ENCODE results near the gene CAV3.

Gene CAV3

DNA sequence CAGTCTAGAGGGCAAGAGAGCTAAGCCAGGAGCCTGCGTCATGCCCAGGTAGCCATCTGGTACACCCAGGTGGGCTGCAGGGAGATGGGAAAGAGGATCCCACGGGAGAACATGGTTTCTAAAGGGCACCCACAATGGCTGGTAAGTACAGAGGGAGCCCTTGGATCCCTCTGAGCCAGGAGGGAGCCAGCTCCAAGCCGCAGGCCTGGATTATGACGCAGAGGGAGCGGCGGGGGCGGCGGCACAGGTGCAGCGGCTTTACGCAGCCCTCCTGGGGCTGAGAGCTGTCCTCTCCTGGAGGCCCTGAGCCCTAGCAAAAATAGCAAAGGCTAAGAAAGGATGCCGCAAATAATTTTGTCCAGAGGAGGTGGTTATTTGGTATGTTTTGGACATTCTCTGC lies 2.8 kb downstream of the CAV3 start:
- DNase-seq (ENCODE audit: low read depth), result no peak

DNA sequence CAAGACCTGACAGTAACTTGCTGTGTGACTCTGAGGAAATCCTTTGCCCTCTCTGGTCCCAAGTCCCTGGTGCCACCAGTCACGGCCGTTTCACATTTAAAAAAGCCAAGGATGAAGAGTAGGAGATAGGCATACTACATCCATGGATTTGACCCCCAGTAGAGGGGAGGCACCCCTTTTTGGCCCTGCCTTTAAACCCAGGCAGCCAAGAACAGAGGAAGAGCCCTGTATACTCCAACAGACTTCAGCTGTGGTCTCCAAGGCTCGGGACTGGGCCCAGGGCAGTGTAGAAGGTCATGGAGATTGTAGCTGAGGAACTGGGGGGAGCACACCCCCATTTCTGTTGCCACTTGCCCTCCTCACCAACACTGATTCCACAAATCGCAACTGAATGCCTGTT lies 3.7 kb downstream of the CAV3 start:
- no peak for DNase-seq (ENCODE audit: low read depth)

DNA sequence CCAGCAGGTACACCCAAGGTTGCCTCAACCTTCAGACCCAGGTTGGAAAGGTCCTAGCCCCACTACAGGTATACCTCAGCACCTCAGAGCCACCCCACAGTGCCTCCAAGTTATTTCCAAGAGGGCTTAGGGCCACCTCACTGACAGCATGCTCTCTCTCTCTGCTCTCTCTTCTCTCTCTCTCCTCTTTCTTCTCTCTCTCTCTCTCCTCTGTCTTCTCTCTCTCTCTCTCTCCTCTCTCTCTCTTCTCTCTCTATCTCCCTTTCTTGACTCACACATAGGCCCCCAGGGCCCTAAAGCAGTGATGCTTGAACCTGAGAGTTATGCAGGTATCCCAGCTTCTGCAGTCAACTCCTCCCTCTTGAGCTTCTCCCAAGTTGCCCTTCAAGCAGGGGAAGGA lies 4.2 kb downstream of the CAV3 start:
- no peak for DNase-seq (ENCODE audit: low read depth)

DNA sequence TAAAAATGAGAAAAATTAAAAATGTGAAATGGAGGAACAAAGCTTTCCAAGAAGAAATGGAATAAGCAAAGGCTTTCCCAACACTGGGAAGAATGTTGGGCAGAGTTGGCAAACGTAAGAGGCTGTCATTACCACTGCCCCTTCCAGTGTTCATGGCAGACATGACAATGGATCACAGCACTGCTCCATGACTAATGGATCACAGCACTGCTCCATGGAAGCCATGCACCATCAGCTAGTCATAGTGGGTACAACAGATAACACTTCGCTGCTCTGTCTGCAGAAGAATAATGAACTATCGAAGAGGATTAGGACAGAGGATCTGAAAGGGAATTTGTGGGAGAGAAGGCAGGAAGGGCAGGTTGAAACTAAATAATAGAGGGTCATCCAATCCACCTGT lies 5.0 kb downstream of the CAV3 start:
- DNase-seq (ENCODE audit: low read depth), result no peak

DNA sequence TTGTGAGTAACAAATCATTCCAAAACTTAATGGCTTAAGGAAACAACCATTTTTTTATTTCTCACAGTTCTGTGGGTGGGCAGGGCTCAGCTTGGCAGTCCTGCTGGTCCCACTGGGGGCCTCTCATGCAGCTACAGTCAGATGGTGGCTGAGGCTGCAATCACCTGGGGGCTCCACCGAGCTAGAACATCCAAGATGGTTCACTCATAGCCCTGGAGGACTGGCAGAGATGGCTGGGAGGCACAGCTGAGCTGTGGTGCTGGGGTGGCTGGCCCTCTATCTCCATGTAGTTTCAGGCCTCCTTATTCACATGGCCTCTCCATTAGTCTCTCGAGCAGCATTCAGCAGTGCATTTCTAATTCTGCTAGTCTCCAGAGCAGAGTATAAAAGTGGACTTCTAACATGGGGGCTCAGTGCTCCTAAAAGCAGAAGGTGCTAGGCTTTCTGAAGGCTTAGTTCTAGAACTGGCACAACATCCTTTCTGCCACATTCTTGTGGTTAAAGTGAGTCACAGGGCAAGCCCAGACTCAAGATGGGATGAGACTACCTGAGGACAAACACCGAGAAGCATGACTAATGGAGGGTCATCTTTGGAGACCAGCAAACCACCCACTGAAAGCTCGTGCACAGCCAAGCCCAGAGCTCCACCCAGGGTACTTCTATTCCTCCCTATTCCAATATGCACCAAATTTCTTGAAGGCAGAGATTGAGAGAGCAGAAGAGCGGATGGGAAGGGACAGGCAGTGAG lies 6.3 kb downstream of the CAV3 start:
- peak; percentile 72 for DNase-seq (ENCODE audit: low read depth)

DNA sequence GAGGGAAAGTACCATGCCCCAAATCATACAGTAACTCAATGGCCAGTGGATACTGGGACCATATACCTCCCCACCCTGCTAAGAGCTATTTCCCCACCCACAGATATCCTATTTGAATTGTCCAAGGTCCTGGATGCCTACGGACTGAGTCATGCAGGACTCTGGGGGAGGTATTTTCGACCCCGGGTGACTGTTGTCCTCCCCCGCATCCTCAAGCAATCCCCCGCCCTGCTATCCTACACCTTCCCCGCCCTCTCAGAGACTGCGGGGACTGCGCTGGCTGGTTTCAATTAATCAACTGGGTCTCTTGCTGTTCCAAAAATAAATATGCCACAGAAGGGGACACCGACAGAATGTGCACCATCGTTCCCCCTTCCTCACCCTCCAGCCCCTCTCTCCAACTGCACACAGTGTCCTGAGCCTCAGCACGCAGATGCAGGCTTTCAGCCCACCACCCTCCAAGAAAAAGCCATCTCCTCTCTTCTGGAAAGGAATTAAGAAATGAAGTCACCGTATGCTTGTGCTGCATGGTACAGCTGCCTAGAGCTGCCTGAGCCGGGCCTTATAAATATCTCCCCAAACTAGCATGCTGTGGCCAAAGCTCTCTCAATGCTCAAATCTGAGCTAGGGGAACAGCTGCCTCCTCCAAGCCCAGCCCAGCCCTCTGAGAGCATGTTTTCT lies 8.1 kb downstream of the CAV3 start:
- peak; percentile 83 for DNase-seq (ENCODE audit: low read depth)

DNA sequence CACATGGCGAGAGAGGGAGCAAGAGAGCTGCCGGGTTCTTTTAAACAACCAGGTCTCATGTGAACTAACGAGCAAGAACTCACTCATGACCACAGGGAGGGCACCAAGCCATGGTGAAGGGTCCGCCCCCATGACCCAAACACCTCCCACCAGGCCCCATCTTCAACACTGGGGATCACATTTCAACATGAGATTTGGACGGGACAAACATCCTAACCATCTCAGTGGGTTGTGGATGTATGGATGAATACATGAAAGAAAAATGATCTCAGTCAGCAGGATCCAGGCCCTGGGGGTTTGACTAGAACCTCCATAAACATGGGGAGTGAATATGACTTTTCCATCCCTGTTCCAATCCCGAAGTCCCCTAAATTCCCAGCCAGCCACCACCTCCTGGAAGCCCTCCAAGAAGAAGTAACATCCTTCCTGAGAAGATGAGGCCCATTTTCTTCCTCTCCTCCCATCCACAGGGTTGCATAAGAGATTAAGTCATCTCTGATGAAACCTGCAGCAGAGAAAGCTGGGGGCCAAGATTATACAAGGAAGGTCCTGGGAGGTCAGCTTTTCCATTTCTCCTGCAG lies 9.5 kb downstream of the CAV3 start:
- DNase-seq (ENCODE audit: low read depth), result peak; percentile 67

DNA sequence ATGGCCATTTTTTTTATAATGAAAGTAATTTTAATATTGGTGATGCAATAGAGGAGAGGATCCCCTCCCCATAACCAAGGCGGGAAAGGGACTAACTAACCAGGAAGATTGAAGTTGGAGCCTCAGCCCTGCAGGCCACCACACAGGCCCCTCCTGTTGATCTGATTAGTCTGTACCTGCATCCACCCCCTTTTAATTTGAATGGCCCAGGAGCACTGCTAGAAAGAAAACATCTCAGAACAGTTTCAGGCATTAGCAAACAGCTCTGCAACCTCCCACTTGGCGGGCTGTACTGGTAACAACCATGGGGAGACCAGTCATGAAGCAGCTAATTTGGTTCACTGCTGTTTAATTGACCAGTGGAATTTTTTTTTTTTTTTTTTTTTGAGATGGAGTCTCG lies 10.3 kb downstream of the CAV3 start:
- no peak for DNase-seq (ENCODE audit: low read depth)

DNA sequence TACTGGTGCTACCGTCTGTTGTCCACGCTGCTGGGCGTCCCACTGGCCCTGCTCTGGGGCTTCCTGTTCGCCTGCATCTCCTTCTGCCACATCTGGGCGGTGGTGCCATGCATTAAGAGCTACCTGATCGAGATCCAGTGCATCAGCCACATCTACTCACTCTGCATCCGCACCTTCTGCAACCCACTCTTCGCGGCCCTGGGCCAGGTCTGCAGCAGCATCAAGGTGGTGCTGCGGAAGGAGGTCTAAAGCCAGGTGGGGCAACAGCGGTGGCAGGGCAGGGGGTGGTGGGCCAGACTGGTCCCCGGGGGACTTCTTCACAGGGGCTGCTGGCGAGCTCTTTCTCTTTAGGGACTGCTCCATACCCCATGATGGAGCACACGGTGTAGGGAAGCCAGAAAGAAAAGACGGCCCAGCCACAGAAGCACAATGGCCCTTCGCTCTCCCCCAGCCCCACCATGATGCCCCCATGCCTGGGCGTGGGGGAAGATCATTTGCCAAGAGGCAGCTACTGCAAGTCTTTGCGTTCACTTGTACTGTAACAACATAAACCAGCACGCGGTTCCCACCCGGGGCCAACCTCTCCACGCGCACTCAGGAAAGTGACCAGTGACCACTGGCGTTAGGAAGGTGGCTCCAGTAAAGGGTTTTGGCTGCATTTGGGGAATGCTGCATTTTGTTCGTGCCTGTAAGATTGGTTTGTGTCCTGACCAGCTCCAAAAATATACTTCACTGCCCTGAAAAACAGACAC lies 12.2 kb downstream of the CAV3 start:
- no peak for DNase-seq (ENCODE audit: low read depth)

DNA sequence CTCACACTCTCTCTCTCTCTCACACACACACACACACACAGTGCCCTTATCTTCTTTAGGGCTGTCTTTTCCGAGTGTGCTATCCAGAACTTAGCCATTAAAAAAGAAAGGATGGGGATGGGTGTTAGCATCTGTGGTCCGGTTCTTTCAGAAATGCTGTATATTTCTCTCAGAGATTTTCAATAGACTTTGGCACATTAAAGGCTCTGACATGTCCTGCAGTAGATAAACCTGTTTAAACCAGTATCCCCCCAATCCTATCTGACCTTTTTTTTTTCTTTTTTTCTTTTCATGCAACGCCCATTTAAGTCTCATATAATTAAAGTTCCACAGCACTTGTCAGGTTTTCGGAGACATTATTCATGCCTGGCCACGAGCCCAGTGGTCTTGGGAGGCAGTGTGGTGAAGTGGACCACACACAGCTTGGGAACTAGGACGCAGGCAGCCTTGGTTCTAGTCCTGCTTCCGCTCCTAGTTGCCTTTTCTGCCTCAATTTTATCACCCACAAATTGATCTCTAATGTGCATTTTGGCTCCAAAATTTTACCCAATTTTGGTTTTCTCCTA lies 13.3 kb downstream of the CAV3 start:
- DNase-seq (ENCODE audit: low read depth), result no peak

DNA sequence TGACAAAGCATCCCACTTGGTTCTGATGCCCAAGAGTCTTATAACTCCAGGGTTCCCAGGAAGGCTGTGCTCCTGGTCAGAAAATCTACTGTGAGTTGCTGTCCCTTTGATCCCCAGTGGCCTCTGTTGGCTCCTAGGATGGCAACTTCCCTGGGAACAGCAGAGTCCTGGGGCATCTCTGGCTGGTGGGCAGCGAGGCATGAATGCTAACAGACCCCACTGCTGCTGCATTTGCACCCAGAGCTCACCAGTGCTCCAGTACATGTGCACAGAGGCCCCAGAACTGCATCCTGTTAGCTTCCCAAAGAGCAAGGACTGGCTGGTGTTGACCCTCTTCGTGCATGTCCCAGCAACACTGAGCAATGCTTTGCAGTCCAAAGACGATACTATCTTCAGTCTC lies 15.7 kb downstream of the CAV3 start:
- no peak for DNase-seq (ENCODE audit: low read depth)

DNA sequence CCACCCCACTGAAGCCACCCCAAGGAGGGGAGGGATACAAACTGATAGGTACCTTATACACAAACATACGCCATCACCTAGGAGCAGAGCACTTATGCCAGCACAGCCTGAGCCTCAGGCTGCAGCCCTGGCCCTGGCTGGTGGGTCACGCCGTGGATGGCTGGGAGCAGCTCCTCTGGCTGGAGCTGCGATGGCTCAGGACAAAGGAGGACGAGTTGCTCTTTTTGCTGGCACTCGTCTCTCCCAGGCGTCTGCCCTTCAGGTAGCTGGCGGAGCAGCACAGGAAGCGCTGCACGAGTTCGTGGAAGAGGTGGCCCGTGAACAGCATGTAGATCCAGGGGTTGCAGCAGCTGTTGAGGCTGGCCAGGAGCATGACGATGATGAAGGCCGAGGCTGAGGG lies 19.2 kb downstream of the CAV3 start:
- no peak for DNase-seq (ENCODE audit: low read depth)

DNA sequence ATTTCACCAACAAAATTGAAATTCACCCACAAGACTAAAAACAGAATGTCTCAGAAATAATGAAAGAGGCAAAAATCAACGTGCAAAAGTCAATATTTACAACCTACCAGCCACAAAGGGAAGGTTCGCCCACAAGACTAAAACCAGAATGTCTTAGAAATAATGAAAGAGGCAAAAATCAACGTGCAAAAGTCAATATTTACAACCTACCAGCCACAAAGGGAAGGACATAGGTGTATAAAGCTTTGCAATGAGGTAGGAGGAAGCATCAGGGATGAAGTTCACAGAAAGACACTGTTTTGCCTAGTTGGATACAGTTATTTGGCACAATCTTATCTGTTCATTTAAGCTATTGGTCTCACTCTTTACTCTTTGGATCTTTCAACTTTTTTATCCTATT lies 21.5 kb downstream of the CAV3 start:
- no peak for DNase-seq (ENCODE audit: low read depth)

DNA sequence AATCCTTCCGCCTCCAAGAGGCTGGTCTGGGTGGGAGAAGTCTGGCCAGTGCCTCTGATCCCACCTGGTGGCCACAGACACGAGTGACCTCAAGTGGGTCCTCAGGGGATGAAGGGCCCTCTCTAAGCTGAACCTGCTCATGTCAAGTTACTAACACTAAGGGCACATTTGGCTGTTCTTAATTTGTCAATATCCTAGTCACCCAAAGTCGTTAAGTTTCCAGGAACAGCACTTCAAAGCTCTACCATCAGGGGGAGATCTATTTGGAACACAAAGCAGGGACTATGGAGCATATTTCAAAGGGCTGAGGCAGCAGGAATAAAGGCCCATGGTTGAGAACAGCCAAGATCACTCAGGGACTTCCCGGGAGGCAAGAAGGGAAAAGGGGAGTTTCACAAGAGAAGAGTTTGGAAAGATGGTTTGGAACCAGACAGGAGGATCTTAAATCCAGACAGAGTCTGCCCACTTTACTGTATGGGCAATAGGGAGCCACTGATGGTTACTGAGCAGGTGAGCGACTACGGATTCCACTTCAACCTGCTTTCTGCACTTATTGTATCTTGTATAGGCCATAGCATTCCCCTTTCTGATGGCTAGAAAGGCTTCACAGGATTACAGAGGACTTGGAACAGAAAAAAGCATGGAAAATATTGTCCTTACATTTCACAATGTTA lies 22.1 kb downstream of the CAV3 start:
- peak; percentile 40 for DNase-seq (ENCODE audit: low read depth)

DNA sequence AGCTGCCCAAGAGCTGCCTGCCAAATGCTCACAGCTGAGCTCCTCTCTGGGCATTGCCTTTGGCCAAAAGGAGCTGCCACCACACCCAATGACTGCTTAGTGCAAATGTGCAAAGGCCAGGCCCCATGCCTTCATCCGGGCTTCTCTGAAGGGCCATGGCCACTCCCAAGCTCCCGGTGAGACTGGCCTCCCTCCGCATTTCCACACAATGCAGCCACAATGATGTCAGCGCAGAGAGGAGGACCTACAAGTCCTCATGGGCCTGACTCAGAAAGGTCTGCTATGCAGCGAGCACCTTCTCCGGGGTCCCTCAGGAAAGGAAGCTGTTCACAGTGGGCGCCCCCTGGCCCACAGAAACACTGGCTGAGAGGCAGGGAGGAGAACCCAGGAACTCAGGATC lies 23.1 kb downstream of the CAV3 start:
- no peak for DNase-seq (ENCODE audit: low read depth)

DNA sequence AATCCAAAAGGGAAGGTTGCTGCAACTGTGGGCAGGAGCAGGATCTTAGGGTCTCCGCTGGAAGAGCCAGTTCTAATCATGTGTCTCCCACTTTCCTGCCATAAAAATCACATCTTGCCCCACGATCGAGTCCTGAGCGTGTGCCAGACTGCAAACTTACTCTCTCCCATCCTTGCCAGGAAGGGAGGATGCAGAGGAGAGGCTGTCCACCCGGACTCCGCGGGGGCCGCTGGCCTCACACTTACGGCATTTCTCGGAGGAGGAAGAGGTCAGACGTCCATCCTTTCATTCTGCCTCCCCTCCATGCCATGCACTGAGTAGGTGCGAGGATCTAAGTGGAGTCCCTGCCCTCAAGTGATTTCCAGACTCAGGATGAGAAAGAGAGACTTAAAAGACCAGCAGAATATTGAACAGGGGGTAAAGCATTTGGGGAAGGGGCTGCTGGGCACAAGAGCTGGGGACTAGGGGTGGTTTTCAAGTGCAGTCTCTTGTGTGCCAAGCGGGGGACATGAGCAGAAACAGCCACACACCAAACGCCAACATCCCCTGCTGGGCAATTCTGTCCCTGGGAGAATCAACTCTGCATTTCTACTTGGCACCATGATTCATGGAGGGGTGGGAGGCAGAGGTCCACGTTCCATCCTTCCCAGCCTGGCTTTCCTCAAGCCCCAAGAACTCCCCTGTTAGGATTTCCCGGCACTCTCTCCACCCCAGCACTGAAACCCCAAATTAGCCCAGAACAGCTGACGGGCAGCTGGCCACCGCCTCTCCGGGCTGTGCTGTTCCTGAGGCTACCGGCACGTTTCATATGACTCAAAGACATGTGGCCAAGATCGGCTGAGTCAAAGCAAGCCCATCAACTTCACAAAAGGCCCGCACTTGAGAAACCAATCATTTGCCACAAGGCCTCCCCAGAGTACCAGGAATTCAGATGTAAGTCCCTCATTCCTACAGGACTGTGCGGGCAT lies 24.2 kb downstream of the CAV3 start:
- DNase-seq (ENCODE audit: low read depth), result peak; percentile 61

DNA sequence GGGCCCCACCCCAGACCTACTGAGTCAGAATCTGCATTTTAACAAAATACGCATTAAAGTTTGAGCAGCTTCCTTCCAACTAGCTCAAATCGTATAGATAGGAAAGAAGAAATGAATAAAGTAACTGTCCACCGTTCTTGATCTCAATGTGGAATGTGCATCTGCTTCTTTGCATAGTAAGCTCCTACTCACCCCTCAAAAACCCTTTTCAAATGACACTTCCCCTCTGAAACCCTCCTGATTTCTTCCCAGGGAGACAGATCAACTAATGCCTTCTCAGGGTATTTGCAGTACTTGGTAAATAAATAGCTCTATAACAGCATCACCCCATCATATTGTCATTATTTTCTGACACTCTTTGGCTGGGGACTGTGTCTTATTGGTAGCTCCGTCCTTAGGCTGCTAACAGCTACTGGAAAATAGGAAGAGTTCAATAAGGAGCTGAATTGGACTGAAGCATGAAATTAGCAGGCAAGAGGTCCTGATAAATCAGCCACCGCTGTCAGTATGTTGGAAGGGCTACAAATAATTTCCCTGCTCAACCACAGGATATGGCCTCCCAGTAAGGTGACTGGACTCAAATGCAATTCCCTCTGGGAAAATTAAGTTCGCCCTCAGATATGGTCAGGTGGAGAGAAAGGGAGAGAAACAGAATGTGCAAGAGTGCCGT lies 25.6 kb downstream of the CAV3 start:
- DNase-seq (ENCODE audit: low read depth), result no peak

DNA sequence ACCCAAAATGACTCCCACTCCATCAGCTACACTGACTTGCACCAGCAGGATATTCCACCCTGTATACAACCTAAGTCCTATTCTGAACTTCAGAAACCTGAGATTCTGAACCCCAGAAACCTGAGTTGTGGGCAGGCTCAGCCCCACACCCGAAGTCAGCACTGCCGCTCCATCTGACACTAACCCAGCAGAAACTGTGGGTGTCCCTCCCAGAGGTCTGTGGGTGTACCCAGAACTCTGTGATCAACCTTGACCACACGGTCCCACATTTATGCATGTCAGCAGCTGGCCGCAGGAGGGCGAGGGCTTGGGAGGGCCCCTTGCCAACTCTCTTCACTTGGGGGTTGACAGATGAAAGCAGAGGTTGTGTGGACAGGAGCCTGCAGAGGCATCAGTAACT lies 26.5 kb downstream of the CAV3 start:
- no peak for DNase-seq (ENCODE audit: low read depth)

DNA sequence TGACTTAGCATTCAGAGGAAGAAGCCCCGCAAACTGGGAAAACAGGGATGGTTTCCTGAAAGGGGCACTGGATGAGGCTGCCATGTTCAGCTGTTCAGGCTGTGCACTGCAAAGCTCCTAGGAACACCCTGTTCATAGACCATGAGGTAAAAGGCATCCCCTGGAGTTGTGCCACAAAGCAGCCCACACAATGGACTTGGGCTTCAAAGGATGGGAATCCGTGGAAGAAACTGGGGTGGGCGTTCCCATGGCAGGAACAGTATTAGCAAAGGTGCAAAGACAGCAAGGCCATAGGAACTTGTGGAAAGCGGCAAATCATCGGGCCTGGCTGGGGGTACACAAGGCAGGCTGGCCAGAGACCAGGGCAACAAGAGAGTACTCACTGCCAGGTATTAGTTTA lies 26.9 kb downstream of the CAV3 start:
- DNase-seq (ENCODE audit: low read depth), result no peak

DNA sequence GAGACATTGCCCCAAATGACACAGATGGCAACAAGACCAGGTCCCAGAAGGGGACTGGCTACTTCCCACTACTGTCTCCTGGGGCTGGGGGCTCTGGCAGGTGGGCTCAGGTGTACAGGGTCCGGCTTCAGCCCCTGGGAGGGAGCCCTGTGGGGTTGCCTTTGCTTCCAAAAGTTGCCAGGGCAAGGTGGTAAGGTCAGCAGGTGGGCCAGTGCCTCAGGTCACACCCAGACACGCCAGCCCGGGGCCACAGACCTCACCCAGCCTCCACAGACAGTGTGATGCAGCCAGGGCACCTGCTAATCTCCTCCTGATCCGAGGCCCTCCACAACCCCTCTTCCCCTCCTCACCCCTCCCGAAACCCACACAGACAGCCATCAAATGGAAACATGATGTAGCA lies 28.3 kb downstream of the CAV3 start:
- DNase-seq (ENCODE audit: low read depth), result no peak

Measured in iris pigment epithelial cell (primary cell).